RPMI8226 (cell line): ENCODE results near the gene FRMD5.

Experiments
- DNase-seq: peaks from one replicate; pipeline ENCODE4 v3.0.0-alpha.2; 2015

Gene FRMD5

DNA sequence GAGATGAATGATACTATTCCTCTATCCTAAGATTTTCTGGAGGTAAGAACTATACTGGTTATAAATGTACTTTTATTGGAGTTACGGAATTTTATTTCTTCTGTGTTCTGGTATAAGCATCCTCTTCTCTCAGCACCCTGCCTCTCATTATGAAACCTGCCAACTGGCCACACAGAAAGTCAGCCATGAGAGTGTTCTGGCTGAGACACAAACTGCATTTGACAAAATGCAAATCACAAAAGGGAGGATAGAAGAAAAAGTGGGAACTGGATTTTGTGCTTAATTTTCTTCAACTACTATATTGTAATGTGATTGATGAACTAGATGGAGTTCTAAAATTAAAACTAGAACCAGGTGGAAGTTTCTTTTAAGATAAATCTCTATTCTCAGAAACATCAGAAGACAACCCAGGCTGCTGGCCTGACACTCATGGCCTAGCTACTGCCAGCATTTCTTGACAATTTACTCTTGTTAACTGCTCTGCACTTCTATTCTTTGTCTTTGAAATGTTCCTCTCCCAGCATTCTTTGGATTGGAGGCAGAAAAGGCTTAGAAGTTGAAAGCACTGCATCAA, 225.2 kb downstream of the FRMD5 start:
- no peak for DNase-seq

DNA sequence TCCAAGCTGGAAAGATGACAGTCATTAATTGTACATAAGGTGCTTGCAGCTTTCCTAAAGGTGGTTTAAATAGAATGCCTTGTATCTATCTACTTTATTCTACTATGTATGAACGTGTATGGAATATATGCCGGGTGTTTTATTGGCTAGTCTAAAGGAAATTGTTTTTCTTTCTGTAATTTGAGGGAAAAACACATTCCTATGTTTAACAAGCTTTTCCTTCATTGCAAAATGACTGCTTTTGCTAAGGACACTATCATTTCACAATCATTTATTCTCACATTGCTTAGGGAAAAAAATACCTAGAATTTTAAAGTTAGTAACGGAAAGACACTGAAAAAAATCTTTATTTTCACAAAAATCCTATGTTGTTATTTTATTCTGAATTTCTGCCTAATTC, 226.5 kb downstream of the FRMD5 start:
- DNase-seq = no peak

DNA sequence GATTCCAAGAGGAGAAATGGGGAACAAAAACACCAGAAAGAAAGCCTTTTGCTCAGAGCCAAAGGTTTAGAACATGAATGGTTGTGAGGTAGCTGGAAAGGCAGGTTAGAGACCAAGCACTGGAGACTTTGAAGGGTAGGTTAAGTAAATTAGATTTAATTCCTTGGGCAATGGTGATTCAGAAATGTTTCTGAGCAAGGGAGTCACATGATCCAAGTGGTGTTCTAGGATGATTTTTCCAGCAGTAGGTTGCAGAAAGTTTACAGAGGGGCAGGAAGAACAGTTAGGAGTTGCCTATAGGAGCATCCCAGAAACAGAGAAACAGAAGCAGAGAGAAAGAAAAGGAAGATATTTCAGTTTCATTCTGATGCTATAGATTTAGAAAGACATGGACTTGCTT, 228.4 kb downstream of the FRMD5 start:
- no peak for DNase-seq

DNA sequence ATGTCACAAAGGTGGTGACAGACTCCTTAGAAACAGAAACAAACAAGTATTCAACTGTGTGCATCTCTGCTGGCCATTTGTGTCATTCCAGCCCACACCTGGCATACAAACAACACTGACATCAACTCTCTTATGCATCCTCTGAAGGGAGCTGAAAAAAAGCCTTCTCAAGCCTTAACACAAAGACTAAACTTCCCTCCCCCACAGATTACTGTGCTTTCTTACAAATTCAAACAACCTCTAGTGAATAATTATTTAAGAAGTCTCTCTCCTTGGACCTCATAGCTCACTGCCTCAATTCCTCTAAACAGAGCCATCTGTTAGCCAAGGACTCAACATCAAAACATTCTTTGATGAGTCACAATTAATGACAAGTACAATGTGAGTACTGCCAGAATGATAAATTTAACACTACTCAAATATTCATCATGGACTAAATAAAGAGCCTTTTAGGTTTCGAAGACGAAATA, 236.2 kb downstream of the FRMD5 start:
- DNase-seq = no peak

DNA sequence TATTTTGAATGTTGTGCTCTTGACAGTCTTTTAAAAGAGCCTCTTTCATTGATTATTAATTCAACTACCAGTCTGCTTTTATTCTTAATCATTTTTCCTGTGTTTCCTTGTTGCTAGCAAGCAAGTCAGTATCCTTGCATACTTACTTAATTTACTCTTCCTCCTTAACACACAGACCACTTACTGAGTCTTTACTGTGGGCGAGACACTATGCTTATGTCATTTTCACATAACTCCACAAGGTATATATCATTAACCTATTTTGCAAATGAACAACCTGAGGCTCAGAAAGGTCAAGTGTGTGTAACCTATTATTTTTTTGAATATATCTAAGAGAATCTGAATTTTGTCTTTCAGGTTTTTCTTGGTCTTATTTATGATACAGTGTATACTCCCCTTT, 237.3 kb downstream of the FRMD5 start:
- no peak for DNase-seq

DNA sequence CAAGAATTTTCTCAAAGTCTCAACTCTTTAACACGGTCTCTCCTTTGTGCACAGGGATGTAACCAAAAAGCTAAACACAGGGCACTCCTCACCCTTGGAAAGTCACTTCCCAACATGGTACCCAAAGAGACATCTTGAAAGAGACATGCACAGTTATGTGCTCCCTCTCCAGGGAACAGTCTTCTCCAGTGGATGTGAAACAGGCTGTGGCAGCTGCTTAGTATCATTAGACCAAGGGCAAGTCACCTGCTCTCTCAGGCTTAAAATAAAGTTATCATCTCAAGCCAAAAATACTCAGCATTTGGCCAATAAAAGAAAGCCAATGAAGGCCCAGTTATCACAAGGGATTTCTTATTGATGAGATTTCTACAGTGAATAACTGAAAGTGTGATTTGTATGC, 239.9 kb downstream of the FRMD5 start:
- DNase-seq = no peak

DNA sequence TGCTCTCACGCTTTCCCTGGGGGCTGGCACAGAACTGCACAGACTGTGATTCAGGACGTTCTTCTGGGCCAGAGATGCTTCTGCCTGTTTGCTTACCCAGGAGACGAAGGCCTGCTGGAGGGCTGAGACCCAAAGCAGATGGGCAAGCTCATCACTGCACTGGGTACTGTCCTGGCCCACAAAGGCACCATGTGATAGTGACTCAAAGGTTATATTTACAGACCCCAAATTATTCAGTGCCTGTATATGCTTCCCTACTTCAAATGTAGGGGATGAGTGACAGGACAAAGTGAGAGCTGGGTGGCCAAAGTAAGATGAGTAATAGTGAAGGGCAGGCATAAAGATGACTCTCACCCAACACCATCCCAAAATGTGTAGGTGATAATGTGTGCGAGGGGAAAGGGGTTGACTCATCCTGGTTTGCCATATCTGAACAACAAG, 240.9 kb downstream of the FRMD5 start:
- no peak for DNase-seq

DNA sequence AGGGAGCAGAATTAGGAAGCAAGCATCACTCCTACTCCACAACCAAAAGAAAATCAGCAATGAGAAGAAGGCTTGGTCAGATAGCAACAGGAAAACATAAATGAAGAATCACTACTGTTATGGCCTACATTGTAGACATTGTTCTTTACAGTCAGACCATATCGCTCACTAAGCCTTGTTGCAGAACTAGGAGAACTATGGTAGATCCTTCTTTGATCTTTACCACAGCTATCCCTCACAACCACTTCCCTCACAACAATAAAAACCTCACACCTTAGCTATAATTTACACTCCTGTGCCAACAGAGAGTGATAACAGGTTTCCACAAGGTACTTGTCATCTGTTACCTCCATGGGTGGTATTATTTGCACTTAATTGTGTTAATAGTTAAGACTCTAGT, 241.7 kb downstream of the FRMD5 start:
- no peak for DNase-seq

DNA sequence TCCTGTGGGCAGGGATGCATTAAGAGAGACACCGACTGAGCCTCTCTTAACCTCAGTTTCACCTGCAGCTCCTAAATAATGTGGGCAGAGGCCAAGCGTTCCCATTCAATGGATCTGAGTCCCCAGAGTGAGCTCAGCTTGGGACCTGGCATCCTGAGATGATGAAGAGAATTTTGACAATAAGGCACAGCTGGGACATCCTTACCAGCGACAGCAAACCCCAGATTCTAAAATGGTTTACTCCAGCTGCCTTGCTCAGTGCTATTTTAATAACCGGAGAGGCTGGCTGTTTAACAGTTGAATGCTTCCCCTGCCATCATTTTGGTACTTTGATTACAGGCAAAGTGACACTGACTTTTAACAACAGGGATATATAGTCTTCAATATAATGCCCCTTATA, 244.5 kb downstream of the FRMD5 start:
- DNase-seq = no peak

DNA sequence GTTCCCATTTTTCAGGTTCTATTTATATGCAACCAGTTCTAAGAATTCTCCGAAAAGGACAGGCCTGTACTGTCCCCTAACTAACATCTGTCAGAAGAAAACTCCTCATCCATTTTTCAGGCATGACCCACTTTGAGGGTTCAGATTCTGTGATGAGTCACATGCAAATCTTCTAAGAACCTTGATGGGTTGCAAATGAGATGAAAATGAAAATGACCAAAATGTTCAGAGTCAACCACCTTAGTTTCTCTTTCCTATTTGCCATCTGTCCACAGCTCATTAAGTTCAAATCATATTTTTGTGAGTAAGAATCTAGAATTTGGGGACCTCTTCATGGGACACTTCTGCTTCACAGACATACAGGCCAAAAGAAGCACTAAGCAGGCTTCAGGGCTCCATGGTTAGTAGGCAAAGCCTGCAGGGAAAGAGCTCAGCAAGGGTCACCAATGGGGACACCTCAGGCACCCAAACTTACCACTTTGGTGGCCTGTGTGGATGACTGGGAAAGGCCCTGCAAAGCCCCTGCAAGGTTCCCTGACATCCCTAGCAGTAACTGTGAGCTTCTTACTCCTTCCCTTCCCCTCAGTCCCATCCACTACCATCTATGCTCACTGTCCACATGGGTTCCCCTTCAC, 246.3 kb downstream of the FRMD5 start:
- no peak for DNase-seq

DNA sequence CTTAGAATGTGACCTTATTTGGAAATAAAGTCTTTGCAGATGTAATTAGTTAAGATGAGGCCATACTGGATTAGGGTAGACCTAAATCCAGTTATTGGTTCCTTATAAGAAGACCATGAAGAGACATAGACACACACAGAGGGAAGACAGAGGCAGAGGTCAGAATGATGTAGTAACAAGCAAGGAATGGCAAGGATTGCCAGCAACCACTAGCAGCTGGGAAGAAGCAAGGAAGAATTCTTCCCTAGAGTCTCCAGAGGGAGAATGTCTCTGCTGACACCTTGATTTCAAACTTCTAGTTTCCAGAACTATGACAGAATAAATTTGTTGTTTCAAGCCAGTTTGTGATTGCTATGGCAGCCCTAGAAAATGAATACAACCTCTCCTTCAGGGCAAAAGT, 251.6 kb downstream of the FRMD5 start:
- DNase-seq = no peak

DNA sequence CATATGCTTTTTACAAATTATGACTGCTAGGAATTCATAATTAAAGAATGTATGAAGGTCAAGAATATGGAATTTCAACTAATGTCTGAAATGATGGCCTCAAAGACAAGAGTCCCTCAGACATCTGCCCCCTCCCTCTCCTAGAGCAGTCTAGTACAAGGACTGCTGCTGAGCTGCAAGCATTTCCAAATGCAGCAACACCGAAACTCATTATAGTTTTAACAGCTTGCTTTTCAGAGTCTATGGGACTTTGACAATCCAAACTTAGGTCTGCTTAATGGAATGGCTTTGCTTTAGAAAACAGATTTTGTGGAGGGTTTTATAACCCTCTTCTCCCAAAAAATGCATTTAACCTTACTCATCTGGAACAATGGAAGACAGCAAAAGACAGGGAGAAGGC, 252.9 kb downstream of the FRMD5 start:
- DNase-seq = no peak

DNA sequence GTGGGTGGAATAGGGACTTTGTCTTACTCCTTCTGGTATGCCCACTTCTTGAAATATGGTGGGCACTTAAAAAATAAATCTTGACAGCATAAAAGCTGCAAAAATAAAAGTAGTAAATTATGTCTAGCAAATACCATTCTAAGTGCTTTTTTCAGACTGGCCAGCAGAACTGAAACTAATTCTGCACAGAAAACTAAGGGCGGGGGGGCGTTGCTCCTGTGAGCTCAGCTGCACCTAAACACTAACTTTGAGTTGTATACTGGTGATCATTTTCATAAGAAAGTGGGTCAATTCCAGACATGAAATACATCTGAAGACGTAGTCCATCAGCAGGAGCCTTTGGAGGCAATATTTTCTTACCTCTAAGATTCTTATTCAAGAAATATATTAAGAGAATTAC, 253.5 kb downstream of the FRMD5 start:
- DNase-seq = peak; percentile 12

DNA sequence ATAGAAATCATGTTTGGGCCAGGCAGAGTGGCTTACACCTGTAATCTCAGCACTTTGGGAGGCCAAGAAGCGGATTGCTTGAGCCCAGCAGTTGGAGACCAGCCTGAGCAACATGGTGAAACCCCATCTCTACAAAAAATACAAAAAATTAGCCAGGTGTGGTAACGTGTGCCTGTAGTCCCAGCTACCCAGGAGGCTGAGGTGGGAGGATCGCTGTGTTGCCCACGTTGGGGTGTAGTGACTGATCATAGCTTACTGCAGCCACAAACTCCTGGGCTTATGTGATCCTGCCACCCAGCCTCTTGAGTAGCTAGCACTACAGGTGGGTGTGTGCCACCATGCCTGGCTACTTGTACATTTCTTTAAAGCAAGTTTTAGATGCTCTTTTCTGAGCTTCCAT, 254.0 kb downstream of the FRMD5 start:
- no peak for DNase-seq

DNA sequence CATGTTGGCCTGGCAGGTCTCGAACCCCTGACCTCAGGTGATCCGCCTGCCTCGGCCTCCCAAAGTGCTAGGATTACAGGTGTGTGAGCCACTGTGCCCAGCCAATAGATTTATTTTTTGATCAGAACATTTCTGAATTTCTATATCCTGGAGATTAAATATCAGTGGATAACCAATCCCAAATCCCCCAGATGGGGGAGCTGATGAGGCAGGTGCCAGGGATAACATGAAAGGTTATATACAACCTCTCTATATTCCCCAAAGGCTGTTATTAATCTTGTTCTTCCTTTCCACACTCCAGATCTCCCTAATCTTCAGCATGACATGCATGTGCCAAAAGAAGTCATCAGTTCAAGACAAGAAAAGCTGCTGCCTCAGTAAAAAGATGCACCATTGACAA, 256.0 kb downstream of the FRMD5 start:
- peak; percentile 11 for DNase-seq

DNA sequence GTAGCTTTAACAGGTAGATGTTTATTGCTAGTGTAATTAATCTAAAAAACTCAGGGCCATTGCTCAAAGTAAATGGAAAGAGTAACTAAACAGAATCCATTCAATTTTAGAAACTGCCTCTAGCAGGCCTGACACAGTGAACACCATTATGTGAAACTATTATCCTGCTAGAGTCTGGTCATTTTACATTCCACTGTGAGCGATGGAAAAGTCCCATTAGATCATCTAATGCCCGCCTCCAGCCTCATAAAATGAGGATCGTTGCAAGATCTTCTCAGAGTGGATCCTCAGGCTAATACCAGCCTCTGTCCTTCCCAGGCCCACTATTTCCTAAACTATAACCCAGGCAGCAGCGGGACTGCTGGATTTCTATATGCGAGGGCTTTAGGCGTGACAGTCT, 260.6 kb downstream of the FRMD5 start:
- DNase-seq = no peak

DNA sequence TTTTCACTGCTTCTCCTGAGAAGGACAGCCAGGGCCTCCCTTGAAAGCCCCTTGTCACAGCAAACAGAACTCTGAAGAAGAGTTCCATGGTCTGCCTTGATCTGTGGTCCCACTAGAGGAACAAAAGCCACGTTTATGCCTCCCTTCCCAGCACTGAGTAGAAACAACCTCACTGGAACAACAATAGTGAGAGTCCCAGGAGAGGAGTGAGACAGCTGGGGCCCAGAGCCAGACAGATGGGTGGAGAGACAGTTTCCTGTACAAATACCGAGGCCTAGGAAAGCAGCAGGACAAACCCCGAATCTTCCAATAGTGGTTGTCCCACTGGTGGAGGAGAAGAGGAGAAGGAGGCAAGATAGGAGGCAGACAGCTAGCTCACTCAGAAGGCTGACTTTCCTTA, 262.2 kb downstream of the FRMD5 start:
- no peak for DNase-seq

DNA sequence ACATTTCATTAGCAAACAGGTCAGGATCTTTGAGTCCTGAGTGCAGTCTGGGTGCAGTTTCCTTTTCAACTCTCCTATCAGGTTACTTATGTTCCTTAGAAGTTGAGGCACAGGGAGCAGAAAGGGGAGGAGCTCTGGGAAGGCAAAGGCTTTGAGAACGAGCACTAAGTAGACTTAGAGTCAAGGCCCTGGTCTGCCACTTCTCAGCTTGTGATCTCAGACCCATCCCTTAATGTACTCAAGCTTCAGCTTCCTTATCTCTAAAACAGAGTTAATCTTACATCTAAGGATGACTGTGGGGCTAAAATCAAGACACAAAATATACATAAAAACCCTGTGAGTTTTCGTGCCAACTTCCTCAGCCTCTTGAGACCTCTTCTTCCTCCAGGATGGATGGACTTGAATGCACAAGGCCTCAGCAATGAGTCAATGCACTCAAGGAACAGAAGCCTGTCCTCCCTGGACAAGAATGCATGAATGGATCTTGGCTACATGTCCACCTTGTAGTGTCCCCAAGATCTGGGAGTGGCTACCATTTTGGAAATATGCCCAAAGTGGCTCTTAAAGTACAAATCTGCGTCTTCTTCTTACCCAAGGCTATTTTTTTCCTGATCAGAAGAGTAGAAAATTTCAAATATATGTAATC, 263.2 kb downstream of the FRMD5 start:
- DNase-seq = no peak

DNA sequence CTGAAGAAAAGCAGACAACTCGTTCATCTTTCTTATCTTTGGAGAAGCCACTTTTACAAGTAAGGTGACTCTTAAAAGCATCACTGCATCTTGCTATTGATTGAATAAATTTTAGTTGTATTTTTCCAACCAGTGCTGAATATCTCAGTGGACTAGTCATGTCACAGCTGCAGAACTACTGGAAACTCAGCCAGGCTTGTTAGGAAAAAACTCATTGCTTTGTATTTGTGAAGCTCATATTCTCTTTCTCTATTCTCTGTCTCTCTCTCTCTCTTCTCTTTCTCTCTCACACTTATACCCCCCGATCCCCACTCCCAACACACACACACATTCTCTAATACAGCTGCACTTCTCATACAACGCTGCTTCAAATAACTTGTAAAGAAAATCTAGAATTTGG, 264.0 kb downstream of the FRMD5 start:
- no peak for DNase-seq

DNA sequence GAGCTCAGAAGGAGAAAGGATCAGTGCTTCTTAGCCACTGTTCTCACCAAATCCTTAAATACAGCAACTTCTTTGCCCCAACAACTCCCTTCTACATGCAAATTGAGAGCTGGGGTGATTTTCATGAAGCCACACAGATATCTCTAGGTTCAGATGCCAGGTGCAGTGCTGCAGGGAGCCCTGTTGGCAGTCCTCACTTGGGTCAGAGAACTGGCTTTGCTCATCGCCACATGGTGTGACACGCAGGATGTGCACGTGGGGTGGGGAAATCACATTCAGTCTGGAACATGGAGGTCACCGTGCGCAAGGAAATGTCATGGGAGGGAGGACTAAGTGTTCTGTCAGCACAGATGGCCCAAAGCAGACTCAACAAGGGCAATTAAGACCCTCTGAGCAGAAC, 264.5 kb downstream of the FRMD5 start:
- no peak for DNase-seq

DNA sequence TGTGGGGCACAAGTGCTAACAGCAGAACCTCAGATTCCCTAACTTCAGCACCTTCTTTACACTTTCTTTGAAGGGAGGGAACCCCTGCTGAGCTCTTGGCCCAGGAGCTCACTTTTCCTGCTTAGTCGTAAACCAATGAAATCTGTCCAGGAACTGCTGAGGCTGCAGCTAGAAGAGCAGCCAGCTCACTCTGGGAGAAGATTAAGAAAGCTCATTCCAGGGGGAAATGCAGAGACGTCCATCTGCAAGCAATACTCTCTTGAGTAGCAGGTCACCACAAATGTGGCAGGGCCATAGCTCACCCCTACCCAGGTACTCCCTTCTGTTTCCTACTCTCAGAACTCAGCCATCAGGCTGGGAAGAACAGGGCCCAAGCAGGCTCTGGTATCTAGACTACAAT, 265.0 kb downstream of the FRMD5 start:
- no peak for DNase-seq

DNA sequence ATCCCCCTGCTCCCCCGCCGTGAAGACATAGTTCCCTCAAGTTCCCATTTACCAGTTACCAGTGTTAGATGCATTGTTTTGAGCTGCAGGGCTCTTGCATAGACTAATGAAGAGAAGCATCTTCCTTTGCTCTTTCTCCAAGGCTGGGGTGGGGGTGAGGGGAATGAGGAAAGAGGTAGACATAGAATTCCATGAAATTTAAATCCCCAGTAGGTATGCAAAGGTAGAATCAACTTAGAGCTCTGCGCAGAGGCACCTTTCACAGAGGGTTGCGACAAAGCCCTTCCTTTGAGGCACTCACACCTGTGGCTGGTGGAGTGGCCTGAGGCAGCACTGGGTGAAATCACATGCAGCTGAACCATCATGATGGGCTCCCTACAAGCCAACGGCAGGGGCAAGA, 266.9 kb downstream of the FRMD5 start:
- no peak for DNase-seq

DNA sequence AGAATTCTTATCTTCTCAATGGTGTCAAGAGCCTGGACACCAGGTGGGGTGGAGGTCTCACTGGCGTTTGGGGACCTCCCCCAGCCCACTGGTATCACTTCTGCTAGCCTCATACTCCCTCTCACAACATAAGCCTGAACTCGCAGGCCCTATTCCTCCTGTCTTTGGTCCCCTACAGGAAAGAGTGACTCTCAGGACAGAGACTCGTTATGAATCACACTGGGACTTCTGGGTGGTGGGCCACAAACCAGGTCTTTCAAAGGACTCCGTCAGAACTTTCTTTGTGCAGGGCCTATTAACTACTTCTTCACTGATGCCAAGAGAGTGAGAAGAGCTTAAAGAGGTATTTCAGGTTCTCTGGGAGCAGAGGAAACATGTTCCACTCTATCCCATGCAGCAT, 267.9 kb downstream of the FRMD5 start:
- DNase-seq = no peak

DNA sequence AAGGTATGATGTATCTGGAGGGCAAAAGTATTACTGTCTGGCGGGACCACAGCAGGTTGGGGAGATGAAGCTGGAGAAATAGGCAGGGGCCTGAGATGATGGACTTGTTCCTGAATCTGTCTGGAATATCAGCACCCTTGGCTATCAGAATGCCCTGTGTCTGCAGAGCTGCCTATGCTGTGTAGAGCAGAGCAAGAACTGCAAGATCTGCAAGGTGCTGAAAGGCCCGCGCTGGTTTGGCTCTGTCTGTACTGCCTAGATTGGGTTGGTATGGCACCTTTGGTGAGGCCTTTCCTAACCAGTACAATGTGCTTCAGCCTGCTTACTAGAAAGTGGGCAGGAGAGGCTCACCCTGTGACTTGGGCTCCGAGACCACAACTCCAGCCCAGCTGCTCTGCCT, 271.5 kb downstream of the FRMD5 start:
- no peak for DNase-seq

DNA sequence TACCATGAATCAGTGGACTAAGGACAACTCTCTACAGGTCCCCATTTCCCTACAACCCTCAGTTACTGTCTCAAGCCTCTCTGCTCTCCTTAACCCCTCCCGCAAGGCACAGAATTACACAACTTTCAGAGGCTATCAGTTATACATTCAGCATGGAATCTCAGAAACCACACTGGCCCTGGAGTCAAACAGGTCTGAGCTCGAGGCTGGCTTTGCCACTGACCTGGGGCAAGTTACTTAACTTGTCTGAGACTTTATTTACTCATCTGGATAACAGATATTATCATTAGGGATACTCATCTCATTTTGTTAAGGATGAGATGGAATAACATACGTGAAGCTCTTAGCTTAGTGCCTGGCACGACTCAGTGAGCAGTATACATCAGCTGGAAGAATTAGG, 273.1 kb downstream of the FRMD5 start:
- no peak for DNase-seq
